Body of pancreas (tissue), 4 donors: ENCODE measurements around the gene MAT2A. TPM values are rescaled to one million over a fixed set of nuclear protein-coding genes. Genes with fewer than 3 reads are reported as not detected.

Source experiments
- ATAC-seq: fragments of 150-250 bp; one replicate; pipeline ENCODE4 v1.9.1; 2016
- DNase-seq, 4 donors: peaks; one replicate each; pipeline ENCODE4 v3.0.0-alpha.2; 2019
- H3K27ac ChIP-seq, 4 donors: fragments of 200-600 bp; sonication (generic); 1 replicate in 3 of 4; 2 replicates in 1 of 4; pipeline versions ENCODE4 v1.5.1 to v1.6.1; 2016 to 2019; ENCODE audit warnings: mild to moderate bottlenecking in 1 of 4, mixed read lengths in 1 of 4, moderate library complexity in 1 of 4
- H3K27me3 ChIP-seq, 2 donors: fragments of 200-600 bp; sonication (generic); one replicate each; pipeline ENCODE4 v1.6.0; 2016; ENCODE audit warnings: mild to moderate bottlenecking in 1 of 2
- H3K36me3 ChIP-seq, 2 donors: fragments of 200-600 bp; sonication (generic); replicated peaks in 1 of 2; 2 replicates each; pipeline ENCODE4 v1.5.1; 2016; ENCODE audit warnings: low read depth in 2 of 2; ENCODE audit not compliant: insufficient read depth in 1 of 2
- H3K4me1 ChIP-seq: fragments of 200-600 bp; sonication (generic); one replicate; pipeline ENCODE4 v1.6.0; 2016
- H3K4me3 ChIP-seq, 2 donors: fragments of 200-600 bp; sonication (generic); 1 replicate in 1 of 2; 2 replicates in 1 of 2; pipeline ENCODE4 v1.5.1; 2016 to 2019
- H3K9me3 ChIP-seq, 3 donors: fragments of 200-600 bp; sonication (generic); 1 replicate in 2 of 3; 2 replicates in 1 of 3; pipeline ENCODE4 v1.5.1; 2016
- CTCF ChIP-seq, 7 experiments: fragments of 450-650 bp in 4 of 7; fragments of 200-600 bp in 3 of 7; sonication (generic) in 3 of 7; IDR thresholded peaks; one replicate each; pipeline ENCODE4 v1.5.1; 2016 to 2019; ENCODE audit warnings: antibody characterized with exemption in 7 of 7
- POLR2A ChIP-seq, 3 donors: fragments of 450-650 bp; IDR thresholded peaks; one replicate each; pipeline ENCODE4 v1.6.1; 2016; ENCODE audit warnings: antibody characterized with exemption in 3 of 3, mild to moderate bottlenecking in 2 of 3
- WGBS, 2 donors: methylation state at CpG; one replicate each; pipeline ENCODE4 v1.1.5; 2017; 5-methylcytosine and 5-hydroxymethylcytosine counted together
- intact Hi-C: fragments of 100-400 bp; cut with DNase I; formaldehyde crosslinking; loops from one replicate; pipeline ENCODE4 v1.15.1; 2023
- total RNA-seq, 2 donors: library from RNA; depleted of rRNA; stranded (reverse); fragments of >200 nt; gene quantifications; one replicate each; pipeline ENCODE4 v1.1.0, GENCODE V29; 2016

MAT2A gene
- total RNA-seq, 2 donors from 2014 or later: 388 to 576 TPM

GRCh38 chr2:85561280-85562212 is 22.6 kb downstream of the MAT2A start, which contains the start of gene GGCX:
Gene GGCX (minus strand): TSS chr2:85561493. CDS start chr2:85561428, 65 bp downstream.
- TF ChIP-seq POLR2A (IDR thresholded peaks at IDR 0.05) (peak; percentile 75 to 87 (median 86)), CTCF (IDR thresholded peaks at IDR 0.05) (peak in 2 of 7 experiments; percentile 16 to 63)
- ATAC-seq: peak; percentile 97
- Histone ChIP-seq H3K9me3 (no peaks in the 10 kb centered on the region), H3K36me3 (peaks cover 0 to 2% of the 10 kb centered on the region in 2 donors), H3K4me1 (peaks cover 27% of the 10 kb centered on the region), H3K27me3 (no peaks in the 10 kb centered on the region), H3K4me3 (peak within 1 kb of the TSS; percentile 57 to 85), H3K27ac (peak within 1 kb of the TSS; percentile 74 to 92 (median 86))
- peak; percentile 95 to 97 (median 96) for DNase-seq
- intact Hi-C loops: no loop called here
- WGBS, 2 donors: 1 to 3% methylated on average over 37 to 64 of the region's 64 CpGs

GRCh38 chr2:85564144-85564563 is 25.2 kb downstream of the MAT2A start:
- Histone ChIP-seq H3K4me1 (peaks cover 16% of the 10 kb centered on the region), H3K9me3 (no peaks in the 10 kb centered on the region), H3K36me3 (no peaks in the 10 kb centered on the region), H3K27ac (no peak overlapping the region), H3K27me3 (no peaks in the 10 kb centered on the region), H3K4me3 (no peak overlapping the region)
- 82 to 88% methylated on average over 5 of the region's 5 CpGs for WGBS, 2 donors
- TF ChIP-seq POLR2A (IDR thresholded peaks at IDR 0.05) (no peak), CTCF (IDR thresholded peaks at IDR 0.05) (no peak)
- intact Hi-C loops: no loop called here
- ATAC-seq (no peak), DNase-seq (no peak)

DNA sequence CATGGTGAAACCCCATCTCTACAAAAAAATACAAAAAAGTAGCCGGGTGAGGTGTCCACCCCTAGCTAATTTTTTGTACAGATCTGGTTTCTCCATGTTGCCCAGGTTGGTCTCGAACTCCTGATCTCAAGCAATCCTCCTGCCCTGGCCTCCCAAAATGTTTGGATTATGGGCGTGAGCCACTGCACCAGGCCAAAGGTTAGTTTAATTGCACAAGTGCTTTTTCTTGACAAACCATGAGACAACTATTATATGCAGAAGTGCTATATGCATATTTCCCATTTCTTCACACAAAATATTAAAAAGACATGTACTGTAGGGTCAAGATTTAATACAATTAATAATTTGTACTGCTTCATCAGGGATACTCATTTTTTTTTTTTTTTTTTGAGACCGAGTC is 27.3 kb downstream of the MAT2A start:
- WGBS, 2 donors: 85% methylated on average over 4 of the region's 4 CpGs
- DNase-seq (no peak), ATAC-seq (no peak)
- H3K4me3 ChIP-seq: no peak overlapping the region
- no peaks in the 10 kb centered on the region for H3K9me3 ChIP-seq
- intact Hi-C loops: no loop called here
- H3K4me1 ChIP-seq: no peaks in the 10 kb centered on the region
- H3K27ac ChIP-seq: no peak overlapping the region
- no peaks in the 10 kb centered on the region for H3K36me3 ChIP-seq
- TF ChIP-seq POLR2A (IDR thresholded peaks at IDR 0.05): no peak
- no peaks in the 10 kb centered on the region for H3K27me3 ChIP-seq

DNA sequence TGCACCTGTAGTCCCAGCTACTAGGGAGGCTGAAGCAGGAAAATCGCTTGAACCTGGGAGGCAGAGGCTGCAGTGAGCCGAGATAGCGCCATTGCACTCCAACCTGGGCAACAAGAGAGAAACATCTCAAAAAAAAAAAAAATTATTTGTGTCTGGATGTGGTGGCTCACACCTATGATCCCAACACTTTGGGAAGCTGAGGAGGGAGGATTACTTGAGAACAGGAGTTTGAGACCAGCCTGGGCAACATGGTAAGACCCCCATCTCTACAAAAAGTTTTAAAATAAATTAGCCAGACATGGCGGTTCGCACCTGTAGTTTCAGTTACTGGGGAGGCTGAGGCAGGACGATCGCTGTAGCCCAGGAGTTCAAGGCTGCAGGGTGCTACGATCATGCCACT is 36.8 kb downstream of the MAT2A start:
- ATAC-seq (no peak), DNase-seq (no peak)
- H3K36me3 ChIP-seq: no peaks in the 10 kb centered on the region
- H3K9me3 ChIP-seq: no peaks in the 10 kb centered on the region
- H3K4me1 ChIP-seq: peaks cover 29% of the 10 kb centered on the region
- intact Hi-C loops: no loop called here
- H3K4me3 ChIP-seq: no peak overlapping the region
- no peak overlapping the region for H3K27ac ChIP-seq
- no peaks in the 10 kb centered on the region for H3K27me3 ChIP-seq
- 70 to 80% methylated on average over 8 of the region's 8 CpGs for WGBS, 2 donors
- TF ChIP-seq CTCF (IDR thresholded peaks at IDR 0.05) (no peak), POLR2A (IDR thresholded peaks at IDR 0.05) (no peak)

DNA sequence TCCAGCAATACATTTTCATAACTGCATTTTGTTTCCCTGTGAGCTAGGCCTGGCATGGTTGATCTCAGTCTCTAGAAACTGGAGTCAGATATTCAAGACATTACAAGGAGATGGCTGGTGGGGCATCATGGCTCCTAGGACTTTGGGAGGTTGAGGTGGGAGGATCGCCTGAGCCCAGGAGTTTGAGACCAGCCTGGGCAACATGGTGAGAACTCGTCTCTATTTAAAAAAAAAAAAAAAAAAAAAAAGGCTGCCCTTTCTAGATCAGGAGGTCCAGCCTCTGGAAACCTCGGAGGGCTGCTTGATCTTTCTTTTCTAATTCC is 38.1 kb downstream of the MAT2A start:
- no peak for TF ChIP-seq CTCF (IDR thresholded peaks at IDR 0.05)
- TF ChIP-seq POLR2A (IDR thresholded peaks at IDR 0.05): no peak
- DNase-seq: no peak
- 5 to 18% methylated on average over 3 of the region's 3 CpGs for WGBS, 2 donors
- Histone ChIP-seq H3K27ac (peak overlapping the region; percentile 84 to 94 (median 86)), H3K9me3 (no peaks in the 10 kb centered on the region), H3K4me3 (no peak overlapping the region), H3K27me3 (no peaks in the 10 kb centered on the region), H3K4me1 (peaks cover 29% of the 10 kb centered on the region), H3K36me3 (peaks cover 0 to 4% of the 10 kb centered on the region in 2 donors)
- intact Hi-C loops: no loop called here
- ATAC-seq: no peak
